Mucosa of descending colon (tissue), 3 donors: ENCODE measurements around the gene CETP. TPM values are rescaled to one million over a fixed set of nuclear protein-coding genes. Genes with fewer than 3 reads are reported as not detected.

ENCODE experiments used
- ATAC-seq: fragments of 200-7000 bp; cut with Tn5 transposase; one replicate; pipeline ENCODE4 v1.9.1; 2020; ENCODE audit warnings: mild to moderate bottlenecking, moderate library complexity
- DNase-seq, 3 donors: peaks; one replicate each; pipeline ENCODE4 v3.0.0-alpha.2; 2020
- H3K36me3 ChIP-seq: fragments of 200-600 bp; one replicate; pipeline ENCODE4 v1.8.0; 2021; ENCODE audit warnings: low read depth, mild to moderate bottlenecking
- H3K4me1 ChIP-seq: fragments of 200-600 bp; one replicate; pipeline ENCODE4 v1.8.0; 2021; ENCODE audit warnings: low read depth, mild to moderate bottlenecking
- H3K4me3 ChIP-seq: fragments of 200-600 bp; one replicate; pipeline ENCODE4 v1.8.0; 2021; ENCODE audit warnings: mild to moderate bottlenecking
- H3K9me3 ChIP-seq: fragments of 200-600 bp; one replicate; pipeline ENCODE4 v1.8.0; 2021; ENCODE audit warnings: mild to moderate bottlenecking
- CTCF ChIP-seq: fragments of 200-600 bp; IDR thresholded peaks from one replicate; pipeline ENCODE4 v1.8.0; 2022; ENCODE audit warnings: antibody characterized with exemption, mild to moderate bottlenecking
- intact Hi-C, 2 donors: fragments of 100-400 bp; cut with DNase I in 1 of 2; cut with micrococcal nuclease in 1 of 2; formaldehyde crosslinking; loops; one replicate each; pipeline versions ENCODE4 v1.11.0 to v1.11.1; 2022; cut with DNase I, micrococcal nuclease
- total RNA-seq, 3 donors: library from RNA; stranded (reverse); fragmentation: NEBNext Ultra II Directional in 2 of 3; extraction: Animal tissue kit (Norgen Biotek cat#: 25700) in 2 of 3; gene quantifications; one replicate each; pipeline versions ENCODE4 v1.2.1 to v1.2.4, GENCODE V29; 2021 to 2023
- donor health status: DM: no; HTN: no; CAD: no; lungs with moderate emphysema.
- donor health status: DM: no; HTN: no; CAD: no.
- donor health status: DM: no; HTN: yes; CAD: no.

The CETP gene
- total RNA-seq, 3 donors from 2014 or later: 0.22 to 0.35 TPM; not detected in 1

GRCh38 chr16:56927471-56927870, 34.3 kb upstream of the CETP start:
- DNase-seq (no peak), ATAC-seq (no peak)
- Histone ChIP-seq H3K36me3 (no peaks in the 10 kb centered on the region), H3K4me1 (peaks cover 13% of the 10 kb centered on the region), H3K9me3 (no peaks in the 10 kb centered on the region), H3K4me3 (no peak overlapping the region)
- TF ChIP-seq CTCF: no peak
- intact Hi-C loops: no loop called here

- no peak for DNase-seq
- Histone ChIP-seq H3K9me3 (no peaks in the 10 kb centered on the region), H3K36me3 (no peaks in the 10 kb centered on the region), H3K4me3 (no peak overlapping the region), H3K4me1 (peaks cover 8% of the 10 kb centered on the region)
- ATAC-seq: no peak
- TF ChIP-seq CTCF: no peak
- intact Hi-C loops: no loop called here
Measured at GRCh38 chr16:56929639-56930038, 32.1 kb upstream of the CETP start.

- Histone ChIP-seq H3K4me1 (peaks cover 15% of the 10 kb centered on the region), H3K9me3 (no peaks in the 10 kb centered on the region), H3K36me3 (peaks cover under 1% of the 10 kb centered on the region), H3K4me3 (no peak overlapping the region)
- intact Hi-C loops: no loop called here
- ATAC-seq (no peak), DNase-seq (peak in 1 of 3 donors; percentile 57)
- TF ChIP-seq CTCF: no peak
Measured at GRCh38 chr16:56930486-56931270, 31.1 kb upstream of the CETP start.

GRCh38 chr16:56931271-56931891, 30.4 kb upstream of the CETP start:
- no peaks in the 10 kb centered on the region for H3K9me3 ChIP-seq
- peak overlapping the region; percentile 100 for H3K4me3 ChIP-seq
- H3K4me1 ChIP-seq: peaks cover 20% of the 10 kb centered on the region
- peak; percentile 64 for ATAC-seq
- no peak for TF ChIP-seq CTCF
- H3K36me3 ChIP-seq: peaks cover 7% of the 10 kb centered on the region
- peak; percentile 76 to 86 (median 83) for DNase-seq
- intact Hi-C loops: no loop called here

- H3K4me3 ChIP-seq: peak within 1 kb of the TSS; percentile 100
- ATAC-seq (peak; percentile 92), DNase-seq (peak; percentile 97 to 100 (median 99))
- intact Hi-C loops: no loop called here
- peaks cover 20% of the 10 kb centered on the region for H3K4me1 ChIP-seq
- H3K9me3 ChIP-seq: no peaks in the 10 kb centered on the region
- TF ChIP-seq CTCF: no peak
- H3K36me3 ChIP-seq: peaks cover 14% of the 10 kb centered on the region
Measured at GRCh38 chr16:56931892-56932720, 29.6 kb upstream of the CETP start, which contains the start of gene HERPUD1. HERPUD1 (plus strand) TSS chr16:56932142; CDS start chr16:56932245, 103 bp downstream.
